RWPE2 (cell line): Measurements from ENCODE around the gene PTCH2.

Experiments
- ATAC-seq: fragments of 200-7000 bp; cut with Tn5 transposase; 3 replicates; pipeline ENCODE4 v1.9.1; 2021; ENCODE audit warnings: low read depth
- DNase-seq: peaks from one replicate; pipeline ENCODE4 v3.0.0-alpha.2; 2020; ENCODE audit warnings: low spot score
- H3K27ac ChIP-seq: fragments of 450-650 bp; 2 replicates; pipeline ENCODE4 v1.5.1; 2017; ENCODE audit warnings: mild to moderate bottlenecking; ENCODE audit not compliant: poor library complexity, severe bottlenecking
- H3K27me3 ChIP-seq: fragments of 250-450 bp; sonication (Bioruptor Pico); 2 replicates; pipeline ENCODE4 v1.5.1; 2021; ENCODE audit warnings: mild to moderate bottlenecking, moderate library complexity; ENCODE audit not compliant: insufficient read depth, poor library complexity, severe bottlenecking
- H3K36me3 ChIP-seq: fragments of 250-450 bp; sonication (Bioruptor Pico); 2 replicates; pipeline ENCODE4 v1.5.1; 2020; ENCODE audit warnings: low read depth, mild to moderate bottlenecking, moderate library complexity
- H3K4me1 ChIP-seq: fragments of 250-450 bp; sonication (Bioruptor Pico); 2 replicates; pipeline ENCODE4 v1.5.1; 2021; ENCODE audit warnings: mild to moderate bottlenecking, moderate library complexity; ENCODE audit not compliant: insufficient read depth, poor library complexity, severe bottlenecking
- H3K4me3 ChIP-seq: fragments of 250-450 bp; sonication (Bioruptor Pico); 2 replicates; pipeline ENCODE4 v1.5.1; 2021; ENCODE audit warnings: mild to moderate bottlenecking, moderate library complexity; ENCODE audit not compliant: severe bottlenecking
- H3K9me3 ChIP-seq: fragments of 250-450 bp; sonication (Bioruptor Pico); 2 replicates; pipeline ENCODE4 v1.5.1; 2021; ENCODE audit warnings: mild to moderate bottlenecking, moderate library complexity; ENCODE audit not compliant: severe bottlenecking
- CTCF ChIP-seq: fragments of 450-650 bp; IDR thresholded peaks from one replicate; pipeline ENCODE4 v1.5.1; 2017; ENCODE audit warnings: mild to moderate bottlenecking, moderate library complexity; ENCODE audit not compliant: poor library complexity, severe bottlenecking

Gene PTCH2

GRCh38 chr1:44806025-44806703 lies 36.9 kb downstream of the PTCH2 start:
- Histone ChIP-seq H3K4me1 (peaks cover 28% of the 10 kb centered on the region), H3K4me3 (no peak overlapping the region), H3K36me3 (peaks cover 51% of the 10 kb centered on the region), H3K9me3 (no peaks in the 10 kb centered on the region), H3K27ac (peak overlapping the region; percentile 96), H3K27me3 (no peaks in the 10 kb centered on the region)
- no peak for TF ChIP-seq CTCF
- DNase-seq (no peak), ATAC-seq (no peak)

- H3K4me1 ChIP-seq, result peaks cover 28% of the 10 kb centered on the region
- DNase-seq, result no peak
- peaks cover 52% of the 10 kb centered on the region for H3K36me3 ChIP-seq
- TF ChIP-seq CTCF, result no peak
- no peak overlapping the region for H3K4me3 ChIP-seq
- no peaks in the 10 kb centered on the region for H3K9me3 ChIP-seq
- no peak for ATAC-seq
- peak overlapping the region; percentile 96 for H3K27ac ChIP-seq
- H3K27me3 ChIP-seq, result no peaks in the 10 kb centered on the region
These were observed 37.6 kb downstream of the PTCH2 start for GRCh38 chr1:44805311-44806024.

GRCh38 chr1:44803312-44804095 lies 39.5 kb downstream of the PTCH2 start:
- Histone ChIP-seq H3K9me3 (no peaks in the 10 kb centered on the region), H3K27ac (peak overlapping the region; percentile 96), H3K4me1 (peaks cover 21% of the 10 kb centered on the region), H3K36me3 (peaks cover 52% of the 10 kb centered on the region), H3K4me3 (no peak overlapping the region), H3K27me3 (no peaks in the 10 kb centered on the region)
- no peak for ATAC-seq
- no peak for TF ChIP-seq CTCF
- DNase-seq, result no peak

- ATAC-seq (no peak), DNase-seq (no peak)
- Histone ChIP-seq H3K36me3 (peaks cover 52% of the 10 kb centered on the region), H3K4me1 (peaks cover 16% of the 10 kb centered on the region), H3K27ac (peak overlapping the region; percentile 96), H3K4me3 (no peak overlapping the region), H3K9me3 (no peaks in the 10 kb centered on the region), H3K27me3 (no peaks in the 10 kb centered on the region)
- no peak for TF ChIP-seq CTCF
These were observed 40.1 kb downstream of the PTCH2 start for GRCh38 chr1:44803062-44803311.
